Measurements from ENCODE around the gene TBC1D22A. TPM values are rescaled to one million over a fixed set of nuclear protein-coding genes. Genes with fewer than 3 reads are reported as not detected.

TBC1D22A gene
- total and polyA plus RNA-seq, 8 donors, result 14.4 to 33.5 (median 15.7) TPM

DNA sequence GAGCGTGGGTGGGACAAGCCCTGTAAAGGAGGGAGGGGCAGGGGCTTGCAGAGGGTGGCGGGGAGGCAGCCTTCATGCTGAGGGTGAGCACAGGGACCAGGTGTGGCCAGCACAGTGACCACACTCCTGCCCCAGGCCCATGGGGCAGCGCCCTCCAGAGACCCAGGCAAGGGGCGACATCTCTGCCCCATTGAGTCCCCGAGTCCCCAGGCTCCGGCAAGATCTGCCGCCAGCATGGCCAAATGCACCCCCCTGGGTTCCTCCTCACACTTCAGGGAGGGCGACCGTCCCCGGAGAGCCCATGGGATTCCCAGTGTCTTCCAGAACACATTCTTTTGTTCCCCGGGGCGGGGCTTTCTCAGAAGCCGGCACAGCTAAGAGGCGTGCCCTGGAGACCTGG is 362.5 kb downstream of the TBC1D22A start:
- Histone ChIP-seq H3K9me3 (no peaks in the 10 kb centered on the region), H3K27ac (no peak overlapping the region), H3K27me3 (no peaks in the 10 kb centered on the region), H3K4me3 (no peak overlapping the region), H3K4me1 (no peaks in the 10 kb centered on the region), H3K36me3 (peaks cover 0 to 6% of the 10 kb centered on the region in 2 donors)
- intact Hi-C loops (cut with DNase I), result no loop called here
- no peak for ATAC-seq
- DNase-seq, result peak in 1 of 4 donors; percentile 66
- TF ChIP-seq, protein P1, sequence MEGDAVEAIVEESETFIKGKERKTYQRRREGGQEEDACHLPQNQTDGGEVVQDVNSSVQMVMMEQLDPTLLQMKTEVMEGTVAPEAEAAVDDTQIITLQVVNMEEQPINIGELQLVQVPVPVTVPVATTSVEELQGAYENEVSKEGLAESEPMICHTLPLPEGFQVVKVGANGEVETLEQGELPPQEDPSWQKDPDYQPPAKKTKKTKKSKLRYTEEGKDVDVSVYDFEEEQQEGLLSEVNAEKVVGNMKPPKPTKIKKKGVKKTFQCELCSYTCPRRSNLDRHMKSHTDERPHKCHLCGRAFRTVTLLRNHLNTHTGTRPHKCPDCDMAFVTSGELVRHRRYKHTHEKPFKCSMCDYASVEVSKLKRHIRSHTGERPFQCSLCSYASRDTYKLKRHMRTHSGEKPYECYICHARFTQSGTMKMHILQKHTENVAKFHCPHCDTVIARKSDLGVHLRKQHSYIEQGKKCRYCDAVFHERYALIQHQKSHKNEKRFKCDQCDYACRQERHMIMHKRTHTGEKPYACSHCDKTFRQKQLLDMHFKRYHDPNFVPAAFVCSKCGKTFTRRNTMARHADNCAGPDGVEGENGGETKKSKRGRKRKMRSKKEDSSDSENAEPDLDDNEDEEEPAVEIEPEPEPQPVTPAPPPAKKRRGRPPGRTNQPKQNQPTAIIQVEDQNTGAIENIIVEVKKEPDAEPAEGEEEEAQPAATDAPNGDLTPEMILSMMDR (IDR thresholded peaks at IDR 0.05), result no peak

DNA sequence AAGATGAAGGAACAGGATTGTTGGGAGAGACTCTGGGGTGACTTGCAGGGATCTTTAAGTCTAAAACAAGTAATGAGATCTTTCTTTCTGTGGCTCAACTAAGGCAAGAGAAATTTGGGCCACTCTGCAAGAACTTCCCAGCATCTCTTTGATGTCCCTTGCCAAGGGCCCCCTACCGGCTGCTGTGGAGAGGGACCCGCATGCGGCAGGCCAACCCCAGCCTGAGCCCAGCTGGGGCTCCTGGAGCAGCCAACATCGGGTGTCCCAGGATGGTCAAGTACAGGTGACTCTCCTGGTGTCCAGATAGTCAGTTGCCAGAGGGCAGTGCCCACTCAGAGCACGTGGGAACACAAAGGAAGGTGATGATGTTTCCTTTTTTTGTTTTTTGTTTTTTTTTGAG is 363.2 kb downstream of the TBC1D22A start:
- TF ChIP-seq, protein P1 (IDR thresholded peaks at IDR 0.05), result no peak
- peak in 1 of 4 donors; percentile 65 for DNase-seq
- Histone ChIP-seq H3K27me3 (no peaks in the 10 kb centered on the region), H3K4me1 (no peaks in the 10 kb centered on the region), H3K27ac (no peak overlapping the region), H3K36me3 (peaks cover 0 to 6% of the 10 kb centered on the region in 2 donors), H3K9me3 (no peaks in the 10 kb centered on the region), H3K4me3 (no peak overlapping the region)
- intact Hi-C loops (cut with DNase I), result no loop called here
- ATAC-seq, result no peak

GRCh38 chr22:47126344-47126811 is 363.9 kb downstream of the TBC1D22A start:
- Histone ChIP-seq H3K27me3 (no peaks in the 10 kb centered on the region), H3K36me3 (peaks cover 0 to 6% of the 10 kb centered on the region in 2 donors), H3K9me3 (no peaks in the 10 kb centered on the region), H3K4me1 (no peaks in the 10 kb centered on the region), H3K4me3 (no peak overlapping the region), H3K27ac (no peak overlapping the region)
- DNase-seq (peak in 1 of 4 donors; percentile 55), ATAC-seq (no peak)
- TF ChIP-seq, protein P1 (IDR thresholded peaks at IDR 0.05), result no peak
- intact Hi-C loops (cut with DNase I), result no loop called here

DNA sequence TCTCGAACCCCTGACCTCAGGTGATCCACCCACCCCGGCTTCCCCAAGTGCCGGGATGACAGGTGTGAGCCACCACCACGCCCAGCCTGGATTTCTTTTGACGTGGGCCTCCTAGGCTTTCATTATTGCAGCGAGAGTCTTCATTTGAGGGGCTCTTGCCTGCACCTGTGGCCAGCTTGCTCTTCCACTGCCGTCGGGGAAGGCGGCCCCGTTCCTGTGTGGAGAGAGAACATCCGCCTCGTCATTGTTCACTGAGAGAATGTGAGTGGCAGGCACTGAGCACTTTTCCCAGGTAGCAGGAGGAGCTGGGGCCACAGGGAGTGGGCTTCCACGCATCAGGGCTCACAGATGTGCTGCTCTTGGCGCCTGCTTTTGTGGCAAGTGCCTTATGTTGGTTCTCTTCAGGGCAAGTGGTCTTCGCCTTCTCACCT is 365.0 kb downstream of the TBC1D22A start:
- peaks cover 0 to 6% of the 10 kb centered on the region in 2 donors for H3K36me3 ChIP-seq
- TF ChIP-seq, protein P1 (IDR thresholded peaks at IDR 0.05), result no peak
- no peak for ATAC-seq

DNA sequence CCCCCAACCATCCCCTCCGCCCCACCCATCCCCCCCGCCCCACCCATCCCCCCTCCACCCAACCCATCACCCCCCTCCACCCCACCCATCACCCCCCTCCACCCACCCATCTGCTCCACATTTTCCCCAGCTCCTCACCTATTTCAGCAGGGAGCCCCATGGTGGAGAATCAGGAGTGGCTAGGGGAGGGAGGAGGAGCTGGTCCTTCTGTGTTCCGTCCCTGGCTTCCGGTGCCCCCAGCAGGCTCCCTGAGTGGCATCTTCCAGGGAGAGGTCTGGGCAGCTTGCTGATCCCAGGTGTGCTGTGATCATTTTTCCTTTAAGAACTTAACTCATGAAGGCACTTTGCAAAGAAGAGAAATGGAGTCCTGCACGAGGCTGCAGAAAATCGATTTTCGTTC is 365.8 kb downstream of the TBC1D22A start:
- TF ChIP-seq, protein P1 (IDR thresholded peaks at IDR 0.05), result no peak
- no peak for ATAC-seq

More for the DNA sequence above, 365.0 kb downstream of the TBC1D22A start:
- Histone ChIP-seq H3K4me3 (no peak overlapping the region), H3K4me1 (no peaks in the 10 kb centered on the region), H3K9me3 (no peaks in the 10 kb centered on the region), H3K27me3 (no peaks in the 10 kb centered on the region), H3K27ac (no peak overlapping the region)
- DNase-seq, result no peak
- intact Hi-C loops (cut with DNase I), result no loop called here

More for the DNA sequence above, 365.8 kb downstream of the TBC1D22A start:
- Histone ChIP-seq H3K4me3 (no peak overlapping the region), H3K9me3 (no peaks in the 10 kb centered on the region), H3K27me3 (no peaks in the 10 kb centered on the region), H3K27ac (no peak overlapping the region), H3K4me1 (no peaks in the 10 kb centered on the region), H3K36me3 (peaks cover 0 to 6% of the 10 kb centered on the region in 2 donors)
- intact Hi-C loops (cut with DNase I), result no loop called here
- no peak for DNase-seq

Data from left lung (tissue), 10 donors.